Measurements from ENCODE around the gene INSIG1.

INSIG1 gene

GRCh38 chr7:155255071-155255470 is 42.6 kb upstream of the INSIG1 start:
- Histone ChIP-seq H3K4me2 (ENCODE audit: low read length) (no peak overlapping the region), H3K27ac (ENCODE audit: low read depth, low read length, poor library complexity, severe bottlenecking) (no peak overlapping the region), H3K27me3 (ENCODE audit: insufficient read depth, low read length) (peaks cover 20% of the 10 kb centered on the region), H3K36me3 (ENCODE audit: insufficient read depth, low read length) (no peaks in the 10 kb centered on the region), H3K4me3 (ENCODE audit: low read depth, low read length, poor library complexity, severe bottlenecking) (no peak overlapping the region), H3F3A (ENCODE audit: insufficient read depth, low read length) (no peaks in the 10 kb centered on the region), H4K20me1 (ENCODE audit: insufficient read depth, low read length) (no peaks in the 10 kb centered on the region), H3K4me1 (ENCODE audit: insufficient read depth, low read length, severe bottlenecking) (no peaks in the 10 kb centered on the region), H3K9me2 (ENCODE audit: low read depth, low read length) (no peaks in the 10 kb centered on the region), H3K9ac (ENCODE audit: low read length) (no peak overlapping the region), H2AFZ (ENCODE audit: low read length) (no peak overlapping the region), H3K79me2 (ENCODE audit: insufficient read depth, low read length) (no peaks in the 10 kb centered on the region), H3K9me3 (ENCODE audit: low read length) (no peaks in the 10 kb centered on the region)
- no peak for TF ChIP-seq EZH2 (IDR thresholded peaks at IDR 0.05; ENCODE audit: borderline replicate concordance, low read length)
- no peak for TF ChIP-seq CTCF (IDR thresholded peaks at IDR 0.05; ENCODE audit: low read length)

GRCh38 chr7:155255621-155256020 is 42.1 kb upstream of the INSIG1 start:
- Histone ChIP-seq H3K79me2 (ENCODE audit: insufficient read depth, low read length) (no peaks in the 10 kb centered on the region), H3K27me3 (ENCODE audit: insufficient read depth, low read length) (peaks cover 26% of the 10 kb centered on the region), H3K9me2 (ENCODE audit: low read depth, low read length) (no peaks in the 10 kb centered on the region), H3F3A (ENCODE audit: insufficient read depth, low read length) (no peaks in the 10 kb centered on the region), H3K4me2 (ENCODE audit: low read length) (no peak overlapping the region), H3K4me3 (ENCODE audit: low read depth, low read length, poor library complexity, severe bottlenecking) (no peak overlapping the region), H3K9me3 (ENCODE audit: low read length) (no peaks in the 10 kb centered on the region), H2AFZ (ENCODE audit: low read length) (no peak overlapping the region), H3K27ac (ENCODE audit: low read depth, low read length, poor library complexity, severe bottlenecking) (no peak overlapping the region), H3K9ac (ENCODE audit: low read length) (no peak overlapping the region), H3K36me3 (ENCODE audit: insufficient read depth, low read length) (no peaks in the 10 kb centered on the region), H3K4me1 (ENCODE audit: insufficient read depth, low read length, severe bottlenecking) (no peaks in the 10 kb centered on the region), H4K20me1 (ENCODE audit: insufficient read depth, low read length) (no peaks in the 10 kb centered on the region)
- TF ChIP-seq EZH2 (IDR thresholded peaks at IDR 0.05; ENCODE audit: borderline replicate concordance, low read length) (no peak), CTCF (IDR thresholded peaks at IDR 0.05; ENCODE audit: low read length) (no peak)

GRCh38 chr7:155256081-155256760 is 41.5 kb upstream of the INSIG1 start:
- Histone ChIP-seq H3K27me3 (ENCODE audit: insufficient read depth, low read length) (peaks cover 24% of the 10 kb centered on the region), H2AFZ (ENCODE audit: low read length) (no peak overlapping the region), H3K9me3 (ENCODE audit: low read length) (no peaks in the 10 kb centered on the region), H3K9me2 (ENCODE audit: low read depth, low read length) (no peaks in the 10 kb centered on the region), H3K4me3 (ENCODE audit: low read depth, low read length, poor library complexity, severe bottlenecking) (no peak overlapping the region), H3K36me3 (ENCODE audit: insufficient read depth, low read length) (no peaks in the 10 kb centered on the region), H3K9ac (ENCODE audit: low read length) (no peak overlapping the region), H4K20me1 (ENCODE audit: insufficient read depth, low read length) (no peaks in the 10 kb centered on the region), H3K4me1 (ENCODE audit: insufficient read depth, low read length, severe bottlenecking) (no peaks in the 10 kb centered on the region), H3K79me2 (ENCODE audit: insufficient read depth, low read length) (no peaks in the 10 kb centered on the region), H3K4me2 (ENCODE audit: low read length) (no peak overlapping the region), H3K27ac (ENCODE audit: low read depth, low read length, poor library complexity, severe bottlenecking) (no peak overlapping the region), H3F3A (ENCODE audit: insufficient read depth, low read length) (no peaks in the 10 kb centered on the region)
- no peak for TF ChIP-seq EZH2 (IDR thresholded peaks at IDR 0.05; ENCODE audit: borderline replicate concordance, low read length)
- no peak for TF ChIP-seq CTCF (IDR thresholded peaks at IDR 0.05; ENCODE audit: low read length)
